ENCODE data around the gene POU4F2.
"Not testable (repeated sequence)": the region's sequence is repeated elsewhere in the genome, so short reads cannot be mapped to it uniquely, and the experiment has no call there.

The POU4F2 gene

GRCh38 chr4:146650034-146650433 lies 11.3 kb downstream of the POU4F2 start:
- no peak for DNase-seq (ENCODE audit: low read depth)
- H3K4me3 ChIP-seq (ENCODE audit: control insufficient read depth, low read depth, low read length) = no peak overlapping the region
- no peak for TF ChIP-seq CTCF (IDR thresholded peaks at IDR 0.05; ENCODE audit: control insufficient read depth, insufficient read depth, low read depth, low read length, missing control alignments)

DNA sequence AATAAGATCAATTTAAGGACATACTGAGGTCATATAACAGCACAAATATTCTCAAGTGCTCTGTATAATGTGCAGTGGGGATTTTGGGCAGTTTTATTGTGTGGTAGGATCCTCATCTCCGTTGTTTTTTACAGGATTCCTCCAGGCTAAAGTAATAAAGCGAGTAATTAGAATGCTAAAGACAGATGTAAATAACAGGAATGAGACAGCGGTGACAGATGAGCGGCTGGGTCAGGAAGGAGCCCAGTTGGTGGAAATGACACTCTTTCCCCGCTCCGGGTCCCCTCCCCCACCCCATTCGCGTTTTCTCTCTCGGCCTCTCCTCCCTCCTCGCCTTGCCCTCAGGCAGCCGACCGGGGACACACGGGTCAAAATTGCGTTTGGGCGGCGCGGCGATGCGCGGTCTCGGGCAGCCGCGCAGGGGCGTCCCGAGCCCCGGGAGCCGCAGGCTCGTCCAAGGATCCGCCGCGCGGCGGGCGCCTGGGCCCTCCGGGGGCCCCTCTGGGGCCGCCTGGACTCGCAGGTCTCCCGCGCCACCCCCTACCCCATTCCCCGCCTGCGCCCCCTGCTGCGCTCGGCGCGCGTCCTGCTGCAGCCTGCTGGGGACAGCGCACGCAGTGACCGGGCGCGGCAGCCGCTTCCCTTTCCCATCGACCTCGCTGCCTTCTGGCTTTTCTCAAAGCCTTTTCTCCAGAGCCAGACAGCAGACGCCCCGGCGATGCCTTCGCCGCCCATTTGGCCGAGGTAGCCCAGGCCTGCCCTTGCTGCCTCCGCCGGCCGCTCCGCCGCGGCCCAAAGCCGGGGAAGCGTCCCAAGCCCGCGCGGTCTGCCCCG lies 16.2 kb downstream of the POU4F2 start:
- TF ChIP-seq CTCF (IDR thresholded peaks at IDR 0.05; ENCODE audit: control insufficient read depth, insufficient read depth, low read depth, low read length, missing control alignments) = no peak
- no peak for DNase-seq (ENCODE audit: low read depth)
- H3K4me3 ChIP-seq (ENCODE audit: control insufficient read depth, low read depth, low read length) = peak overlapping the region; percentile 43

DNA sequence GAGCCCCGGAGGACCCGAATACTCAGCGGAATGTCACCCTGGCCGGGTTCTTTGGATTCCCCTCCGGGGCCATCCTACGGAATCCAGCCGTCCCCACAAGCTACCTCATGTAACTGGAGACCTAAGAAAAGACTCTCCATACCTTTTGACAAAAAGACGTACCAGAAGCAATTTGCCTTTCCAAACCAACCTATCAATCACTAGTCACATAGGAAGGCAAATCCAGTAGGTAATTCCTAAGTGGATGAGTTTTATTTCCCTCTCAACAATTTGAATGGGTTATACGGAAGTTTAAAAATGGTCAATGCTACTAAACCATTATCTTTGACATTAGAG lies 16.8 kb downstream of the POU4F2 start:
- no peak for DNase-seq (ENCODE audit: low read depth)
- peak overlapping the region; percentile 32 for H3K4me3 ChIP-seq (ENCODE audit: control insufficient read depth, low read depth, low read length)
- TF ChIP-seq CTCF (IDR thresholded peaks at IDR 0.05; ENCODE audit: control insufficient read depth, insufficient read depth, low read depth, low read length, missing control alignments) = no peak

DNA sequence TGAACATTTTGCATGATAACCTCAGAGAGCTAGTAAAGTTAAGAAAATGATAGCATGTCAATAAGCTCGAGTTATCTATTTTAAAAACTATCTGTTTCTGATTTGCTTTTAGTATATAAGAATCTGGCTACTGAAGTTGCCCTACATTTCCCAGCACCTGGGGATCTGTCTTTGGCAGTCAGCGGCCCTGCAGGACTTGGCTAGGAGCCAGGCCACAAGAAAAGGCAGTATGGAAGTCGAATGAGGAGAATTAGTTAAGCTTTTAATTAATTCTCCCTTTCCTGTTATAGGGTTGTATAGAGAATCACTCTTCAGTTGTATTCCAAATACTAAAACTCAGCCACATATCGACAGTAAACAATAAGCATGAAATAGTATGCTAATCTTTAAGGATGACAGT lies 22.7 kb downstream of the POU4F2 start:
- no peak overlapping the region for H3K4me3 ChIP-seq (ENCODE audit: control insufficient read depth, low read depth, low read length)
- DNase-seq (ENCODE audit: low read depth) = no peak
- no peak for TF ChIP-seq CTCF (IDR thresholded peaks at IDR 0.05; ENCODE audit: control insufficient read depth, insufficient read depth, low read depth, low read length, missing control alignments)

DNA sequence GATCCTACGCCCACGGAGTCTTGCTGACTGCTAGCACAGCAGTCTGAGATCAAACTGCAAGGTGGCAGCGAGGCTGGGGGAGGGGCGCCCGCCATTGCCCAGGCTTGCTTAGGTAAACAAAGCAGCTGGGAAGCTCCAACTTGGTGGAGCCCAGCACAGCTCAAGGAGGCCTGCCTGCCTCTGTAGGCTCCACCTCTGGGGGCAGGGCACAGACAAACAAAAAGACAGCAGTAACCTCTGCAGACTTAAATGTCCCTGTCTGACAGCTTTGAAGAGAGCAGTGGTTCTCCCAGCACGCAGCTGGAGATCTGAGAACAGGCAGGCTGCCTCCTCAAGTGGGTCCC lies 25.2 kb downstream of the POU4F2 start:
- DNase-seq (ENCODE audit: low read depth); H3K4me3 ChIP-seq (ENCODE audit: control insufficient read depth, low read depth, low read length): not testable (repeated sequence)

DNA sequence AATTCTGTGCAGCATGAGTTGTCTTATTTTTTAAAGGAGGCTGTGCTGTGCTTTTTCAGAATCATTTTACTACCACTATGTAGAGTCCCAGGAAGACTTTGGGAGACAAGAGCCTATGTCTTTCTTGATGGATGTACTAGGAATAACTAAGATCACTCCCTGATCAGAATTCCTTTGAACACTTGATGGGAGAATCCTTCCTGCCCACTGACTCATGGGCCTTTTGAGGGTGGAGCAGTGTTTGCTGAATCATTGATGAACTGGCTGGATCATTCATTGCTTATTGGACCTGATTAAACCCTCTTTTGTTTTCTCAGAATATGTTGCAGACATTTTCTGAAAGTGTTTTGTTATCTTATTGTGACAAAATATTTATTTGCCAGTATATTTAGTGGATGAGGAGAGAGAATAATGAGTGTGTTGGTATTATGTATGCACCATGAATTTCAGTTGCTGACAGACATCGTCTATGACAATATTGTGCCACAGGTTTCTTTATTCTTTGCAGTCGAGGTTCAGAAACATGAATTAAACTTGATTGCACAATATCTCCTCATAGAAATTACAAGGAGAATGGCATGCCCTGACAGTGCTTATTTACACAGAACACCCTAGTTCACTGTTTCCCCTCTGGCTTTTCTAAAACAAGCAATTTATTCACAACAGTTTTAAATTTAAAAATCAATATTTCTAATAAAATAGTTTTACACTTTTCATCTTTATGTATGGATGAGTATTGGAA lies 36.3 kb downstream of the POU4F2 start:
- TF ChIP-seq CTCF (IDR thresholded peaks at IDR 0.05; ENCODE audit: control insufficient read depth, insufficient read depth, low read depth, low read length, missing control alignments) = no peak
- DNase-seq (ENCODE audit: low read depth) = no peak
- H3K4me3 ChIP-seq (ENCODE audit: control insufficient read depth, low read depth, low read length) = no peak overlapping the region

Measured in AG09309 (cell line).